ENCODE measurements around the gene ZDHHC19.

- TF ChIP-seq POLR2A (IDR thresholded peaks at IDR 0.05): no peak
- TF ChIP-seq, protein P1, sequence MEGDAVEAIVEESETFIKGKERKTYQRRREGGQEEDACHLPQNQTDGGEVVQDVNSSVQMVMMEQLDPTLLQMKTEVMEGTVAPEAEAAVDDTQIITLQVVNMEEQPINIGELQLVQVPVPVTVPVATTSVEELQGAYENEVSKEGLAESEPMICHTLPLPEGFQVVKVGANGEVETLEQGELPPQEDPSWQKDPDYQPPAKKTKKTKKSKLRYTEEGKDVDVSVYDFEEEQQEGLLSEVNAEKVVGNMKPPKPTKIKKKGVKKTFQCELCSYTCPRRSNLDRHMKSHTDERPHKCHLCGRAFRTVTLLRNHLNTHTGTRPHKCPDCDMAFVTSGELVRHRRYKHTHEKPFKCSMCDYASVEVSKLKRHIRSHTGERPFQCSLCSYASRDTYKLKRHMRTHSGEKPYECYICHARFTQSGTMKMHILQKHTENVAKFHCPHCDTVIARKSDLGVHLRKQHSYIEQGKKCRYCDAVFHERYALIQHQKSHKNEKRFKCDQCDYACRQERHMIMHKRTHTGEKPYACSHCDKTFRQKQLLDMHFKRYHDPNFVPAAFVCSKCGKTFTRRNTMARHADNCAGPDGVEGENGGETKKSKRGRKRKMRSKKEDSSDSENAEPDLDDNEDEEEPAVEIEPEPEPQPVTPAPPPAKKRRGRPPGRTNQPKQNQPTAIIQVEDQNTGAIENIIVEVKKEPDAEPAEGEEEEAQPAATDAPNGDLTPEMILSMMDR (IDR thresholded peaks at IDR 0.05): no peak
Observed at GRCh38 chr3:196189566-196190347, 21.4 kb downstream of the ZDHHC19 start.
